ENCODE results near the gene EDARADD.

The EDARADD gene

GRCh38 chr1:236392182-236392581 is 1.9 kb upstream of the EDARADD start:
- no peak for DNase-seq (ENCODE audit: low read depth in 2 of 2)

GRCh38 chr1:236394879-236395229 is 768 bp downstream of the EDARADD start:
- DNase-seq (ENCODE audit: low read depth in 2 of 2): no peak

GRCh38 chr1:236395230-236395946 is 1.3 kb downstream of the EDARADD start:
- peak; percentile 26 to 38 for DNase-seq (ENCODE audit: low read depth in 2 of 2)

- DNase-seq (ENCODE audit: low read depth in 2 of 2): no peak
Measured at GRCh38 chr1:236395947-236396664, 2.0 kb downstream of the EDARADD start.

GRCh38 chr1:236396665-236397043 is 2.6 kb downstream of the EDARADD start:
- DNase-seq (ENCODE audit: low read depth in 2 of 2): no peak

- no peak for DNase-seq (ENCODE audit: low read depth in 2 of 2)
Measured at GRCh38 chr1:236397173-236397759, 3.2 kb downstream of the EDARADD start.

GRCh38 chr1:236398538-236398937 is 4.5 kb downstream of the EDARADD start:
- DNase-seq (ENCODE audit: low read depth in 2 of 2): no peak

GRCh38 chr1:236400061-236400603 is 6.0 kb downstream of the EDARADD start:
- no peak for DNase-seq (ENCODE audit: low read depth in 2 of 2)

- DNase-seq (ENCODE audit: low read depth in 2 of 2): no peak
Measured at GRCh38 chr1:236401698-236402097, 7.6 kb downstream of the EDARADD start.

- no peak for DNase-seq (ENCODE audit: low read depth in 2 of 2)
Measured at GRCh38 chr1:236403905-236404696, 10.0 kb downstream of the EDARADD start.

GRCh38 chr1:236407059-236407458 is 13.0 kb downstream of the EDARADD start:
- DNase-seq (ENCODE audit: low read depth in 2 of 2): no peak

GRCh38 chr1:236413688-236414087 is 19.6 kb downstream of the EDARADD start:
- no peak for DNase-seq (ENCODE audit: low read depth in 2 of 2)

GRCh38 chr1:236416165-236416564 is 22.1 kb downstream of the EDARADD start:
- DNase-seq (ENCODE audit: low read depth in 2 of 2): peak in 1 of 2 donors; percentile 18

GRCh38 chr1:236417336-236417735 is 23.2 kb downstream of the EDARADD start:
- no peak for DNase-seq (ENCODE audit: low read depth in 2 of 2)

GRCh38 chr1:236419502-236419901 is 25.4 kb downstream of the EDARADD start:
- no peak for DNase-seq (ENCODE audit: low read depth in 2 of 2)

GRCh38 chr1:236421022-236421421 is 26.9 kb downstream of the EDARADD start:
- no peak for DNase-seq (ENCODE audit: low read depth in 2 of 2)

GRCh38 chr1:236421850-236422516 is 27.9 kb downstream of the EDARADD start:
- no peak for DNase-seq (ENCODE audit: low read depth in 2 of 2)

- DNase-seq (ENCODE audit: low read depth in 2 of 2): no peak
Measured at GRCh38 chr1:236422517-236422876, 28.4 kb downstream of the EDARADD start.

- peak in 1 of 2 donors; percentile 12 for DNase-seq (ENCODE audit: low read depth in 2 of 2)
Measured at GRCh38 chr1:236425031-236425663, 31.1 kb downstream of the EDARADD start.

- DNase-seq (ENCODE audit: low read depth in 2 of 2): no peak
Measured at GRCh38 chr1:236426215-236426614, 32.1 kb downstream of the EDARADD start.

- no peak for DNase-seq (ENCODE audit: low read depth in 2 of 2)
Measured at GRCh38 chr1:236429715-236430274, 35.7 kb downstream of the EDARADD start.
